ENCODE measurements around the gene SLFN13. TPM values are rescaled to one million over a fixed set of nuclear protein-coding genes. Genes with fewer than 3 reads are reported as not detected.
"Not testable (repeated sequence)": the region's sequence is repeated elsewhere in the genome, so short reads cannot be mapped to it uniquely, and the experiment has no call there.

The SLFN13 gene
- total RNA-seq, 2 donors from 2014 or later = 45.8 to 57.3 TPM

GRCh38 chr17:35467824-35468223, 19.3 kb upstream of the SLFN13 start:
- no peak overlapping the region for H3K27ac Mint-ChIP-seq
- DNase-seq = no peak

GRCh38 chr17:35460354-35460851, 11.8 kb upstream of the SLFN13 start:
- Mint-ChIP-seq H3K27ac (no peak overlapping the region), H3K9me3 (peaks cover 0 to 2% of the 10 kb centered on the region in 2 donors), H3K27me3 (ENCODE audit: low read depth) (no peaks in the 10 kb centered on the region), H3K4me3 (peak overlapping the region; percentile 73 to 98), H3K4me1 (ENCODE audit: low read depth) (peaks cover 12% of the 10 kb centered on the region), H3K36me3 (ENCODE audit: insufficient read depth in 2 of 2) (peaks cover 7 to 24% of the 10 kb centered on the region in 2 donors)
- ATAC-seq (replicated peaks in 1 of 2) = peak; percentile 86 to 87
- DNase-seq = peak; percentile 54 to 60

More at GRCh38 chr17:35467824-35468223, 19.3 kb upstream of the SLFN13 start:
- peaks cover 12% of the 10 kb centered on the region for H3K4me1 Mint-ChIP-seq (ENCODE audit: low read depth)
- H3K36me3 Mint-ChIP-seq (ENCODE audit: insufficient read depth in 2 of 2) = peaks cover 11 to 22% of the 10 kb centered on the region in 2 donors
- H3K27me3 Mint-ChIP-seq (ENCODE audit: low read depth) = no peaks in the 10 kb centered on the region
- H3K4me3 Mint-ChIP-seq = no peak overlapping the region
- peak in 1 of 2 donors; percentile 25 for ATAC-seq (replicated peaks in 1 of 2)
- peaks cover 8 to 10% of the 10 kb centered on the region in 2 donors for H3K9me3 Mint-ChIP-seq

- H3K36me3 Mint-ChIP-seq (ENCODE audit: insufficient read depth in 2 of 2); H3K9me3 Mint-ChIP-seq; DNase-seq; H3K4me1 Mint-ChIP-seq (ENCODE audit: low read depth); H3K27me3 Mint-ChIP-seq (ENCODE audit: low read depth); H3K4me3 Mint-ChIP-seq; ATAC-seq (replicated peaks in 1 of 2); H3K27ac Mint-ChIP-seq: not testable (repeated sequence)
These were observed 5.5 kb upstream of the SLFN13 start for GRCh38 chr17:35454035-35454434.

- Mint-ChIP-seq H3K27me3 (ENCODE audit: low read depth) (no peaks in the 10 kb centered on the region), H3K27ac (no peak overlapping the region), H3K9me3 (peaks cover 1 to 4% of the 10 kb centered on the region in 2 donors), H3K4me3 (no peak overlapping the region), H3K4me1 (ENCODE audit: low read depth) (no peaks in the 10 kb centered on the region), H3K36me3 (ENCODE audit: insufficient read depth in 2 of 2) (no peaks in the 10 kb centered on the region)
- ATAC-seq (replicated peaks in 1 of 2) (no peak), DNase-seq (no peak)
These were observed 4.6 kb upstream of the SLFN13 start for GRCh38 chr17:35453171-35453570.

- Mint-ChIP-seq H3K36me3 (ENCODE audit: insufficient read depth in 2 of 2) (peaks cover 2 to 3% of the 10 kb centered on the region in 2 donors), H3K27me3 (ENCODE audit: low read depth) (no peaks in the 10 kb centered on the region), H3K4me3 (peak overlapping the region in 1 of 2 donors; percentile 11), H3K27ac (no peak overlapping the region), H3K4me1 (ENCODE audit: low read depth) (peaks cover 19% of the 10 kb centered on the region), H3K9me3 (no peaks in the 10 kb centered on the region)
- ATAC-seq (replicated peaks in 1 of 2) (no peak), DNase-seq (no peak)
These were observed 885 bp upstream of the SLFN13 start for GRCh38 chr17:35449371-35449931.

GRCh38 chr17:35448899-35449227, 297 bp upstream of the SLFN13 start:
- H3K27ac Mint-ChIP-seq = no peak overlapping the region
- DNase-seq (no peak), ATAC-seq (replicated peaks in 1 of 2) (no peak)
- no peaks in the 10 kb centered on the region for H3K9me3 Mint-ChIP-seq
- H3K36me3 Mint-ChIP-seq (ENCODE audit: insufficient read depth in 2 of 2) = peaks cover 2 to 3% of the 10 kb centered on the region in 2 donors
- no peaks in the 10 kb centered on the region for H3K27me3 Mint-ChIP-seq (ENCODE audit: low read depth)
- peak overlapping the region; percentile 70 to 81 for H3K4me3 Mint-ChIP-seq
- H3K4me1 Mint-ChIP-seq (ENCODE audit: low read depth) = peaks cover 19% of the 10 kb centered on the region

GRCh38 chr17:35447499-35447898, 1.1 kb downstream of the SLFN13 start:
- Mint-ChIP-seq H3K4me3 (peak overlapping the region; percentile 70 to 81), H3K27ac (no peak overlapping the region), H3K27me3 (ENCODE audit: low read depth) (no peaks in the 10 kb centered on the region), H3K36me3 (ENCODE audit: insufficient read depth in 2 of 2) (peaks cover 2 to 3% of the 10 kb centered on the region in 2 donors), H3K4me1 (ENCODE audit: low read depth) (peaks cover 19% of the 10 kb centered on the region), H3K9me3 (no peaks in the 10 kb centered on the region)
- ATAC-seq (replicated peaks in 1 of 2) (no peak), DNase-seq (no peak)

GRCh38 chr17:35438433-35438832, 10.1 kb downstream of the SLFN13 start:
- Mint-ChIP-seq H3K27me3 (ENCODE audit: low read depth) (no peaks in the 10 kb centered on the region), H3K36me3 (ENCODE audit: insufficient read depth in 2 of 2) (no peaks in the 10 kb centered on the region), H3K27ac (no peak overlapping the region), H3K4me3 (no peak overlapping the region), H3K4me1 (ENCODE audit: low read depth) (peaks cover 8% of the 10 kb centered on the region), H3K9me3 (no peaks in the 10 kb centered on the region)
- DNase-seq = no peak
- no peak for ATAC-seq (replicated peaks in 1 of 2)

GRCh38 chr17:35433075-35433894, 15.3 kb downstream of the SLFN13 start:
- no peaks in the 10 kb centered on the region for H3K9me3 Mint-ChIP-seq
- ATAC-seq (replicated peaks in 1 of 2) = peak; percentile 90 to 91
- no peaks in the 10 kb centered on the region for H3K27me3 Mint-ChIP-seq (ENCODE audit: low read depth)
- peak; percentile 74 to 82 for DNase-seq
- peak overlapping the region; percentile 91 for H3K27ac Mint-ChIP-seq
- H3K4me1 Mint-ChIP-seq (ENCODE audit: low read depth) = peaks cover 41% of the 10 kb centered on the region
- H3K4me3 Mint-ChIP-seq = peak overlapping the region; percentile 93 to 95
- no peaks in the 10 kb centered on the region for H3K36me3 Mint-ChIP-seq (ENCODE audit: insufficient read depth in 2 of 2)

- Mint-ChIP-seq H3K4me3 (peak within 1 kb of the TSS; percentile 93 to 95), H3K36me3 (ENCODE audit: insufficient read depth in 2 of 2) (no peaks in the 10 kb centered on the region), H3K4me1 (ENCODE audit: low read depth) (peaks cover 48% of the 10 kb centered on the region), H3K27ac (peak within 1 kb of the TSS; percentile 91), H3K27me3 (ENCODE audit: low read depth) (no peaks in the 10 kb centered on the region), H3K9me3 (no peaks in the 10 kb centered on the region)
- ATAC-seq (replicated peaks in 1 of 2) (peak; percentile 77 to 81), DNase-seq (peak; percentile 30 to 57)
These were observed 16.1 kb downstream of the SLFN13 start, which contains the start of gene SLFN12 for GRCh38 chr17:35432176-35433074. TSS of gene SLFN12 (minus strand) at chr17:35432500. CDS start at chr17:35423028, 9,472 bp downstream.

- H3K4me3 Mint-ChIP-seq = no peak overlapping the region
- H3K4me1 Mint-ChIP-seq (ENCODE audit: low read depth) = peaks cover 48% of the 10 kb centered on the region
- H3K27me3 Mint-ChIP-seq (ENCODE audit: low read depth) = no peaks in the 10 kb centered on the region
- peaks cover 0 to 6% of the 10 kb centered on the region in 2 donors for H3K36me3 Mint-ChIP-seq (ENCODE audit: insufficient read depth in 2 of 2)
- DNase-seq (no peak), ATAC-seq (replicated peaks in 1 of 2) (no peak)
- H3K9me3 Mint-ChIP-seq = no peaks in the 10 kb centered on the region
- no peak overlapping the region for H3K27ac Mint-ChIP-seq
These were observed 18.9 kb downstream of the SLFN13 start for GRCh38 chr17:35429702-35430101.

GRCh38 chr17:35428229-35428628, 20.3 kb downstream of the SLFN13 start:
- ATAC-seq (replicated peaks in 1 of 2) = no peak
- Mint-ChIP-seq H3K36me3 (ENCODE audit: insufficient read depth in 2 of 2) (peaks cover 0 to 6% of the 10 kb centered on the region in 2 donors), H3K27me3 (ENCODE audit: low read depth) (no peaks in the 10 kb centered on the region), H3K9me3 (no peaks in the 10 kb centered on the region), H3K4me3 (no peak overlapping the region), H3K27ac (no peak overlapping the region), H3K4me1 (ENCODE audit: low read depth) (peaks cover 38% of the 10 kb centered on the region)
- DNase-seq = no peak
